K562 (cell line): Measurements from ENCODE around the gene S100A7A. TPM values are rescaled to one million over a fixed set of nuclear protein-coding genes. Genes with fewer than 3 reads are reported as not detected.

ENCODE experiments used
- BCOR ChIP-seq: fragments of 450-650 bp; IDR thresholded peaks from 2 replicates; pipeline ENCODE4 v1.6.1; 2016
- CBX3 ChIP-seq, 2 experiments: IDR thresholded peaks; 1 replicate in 1 of 2; 2 replicates in 1 of 2; pipeline ENCODE4 v1.6.1; 2012; ENCODE audit warnings: inconsistent platforms in 2 of 2, low read length in 2 of 2, borderline replicate concordance in 1 of 2, control low read depth in 1 of 2
- CBX5 ChIP-seq: IDR thresholded peaks from 2 replicates; pipeline ENCODE4 v1.6.1; 2014; ENCODE audit warnings: low read depth, borderline replicate concordance
- E2F3 ChIP-seq: fragments of 250-450 bp; sonication (Bioruptor Pico); IDR thresholded peaks from 2 replicates; pipeline ENCODE4 v1.4.0; 2020; ENCODE audit warnings: mild to moderate bottlenecking
- MNT ChIP-seq, 2 experiments: fragments of 450-650 bp; conservative IDR thresholded peaks; 2 replicates each; pipeline ENCODE4 v1.6.1; 2017; ENCODE audit warnings: mild to moderate bottlenecking in 2 of 2, moderate library complexity in 2 of 2
- MTA3 ChIP-seq: fragments of 450-650 bp; formaldehyde crosslinking; IDR thresholded peaks from 2 replicates; pipeline ENCODE4 v1.6.1; 2017; ENCODE audit warnings: mild to moderate bottlenecking, borderline replicate concordance
- NFE2 ChIP-seq: IDR thresholded peaks from 2 replicates; pipeline ENCODE4 v1.6.1; 2014; ENCODE audit warnings: antibody characterized with exemption, low read depth
- THRB ChIP-seq: fragments of 450-650 bp; formaldehyde crosslinking; conservative IDR thresholded peaks from 2 replicates; pipeline ENCODE4 v1.4.0; 2022; ENCODE audit warnings: mild to moderate bottlenecking, missing genetic modification characterization
- ZNF175 ChIP-seq: fragments of 200-800 bp; sonication (Bioruptor generic); IDR thresholded peaks from 2 replicates; pipeline ENCODE4 v1.6.1; 2016; ENCODE audit warnings: low read depth, mild to moderate bottlenecking, missing genetic modification characterization, missing compliant biosample characterization
- ZNF449 ChIP-seq: fragments of 250-450 bp; sonication (Bioruptor Pico); IDR thresholded peaks from 2 replicates; pipeline ENCODE4 v1.8.0; 2022; ENCODE audit warnings: moderate library complexity, mild to moderate bottlenecking, inconsistent platforms
- ZNF717 ChIP-seq: fragments of 250-450 bp; sonication (Bioruptor Pico); IDR thresholded peaks from 2 replicates; pipeline ENCODE4 v1.5.0; 2021
- polyA plus RNA-seq, 8 experiments: library from polyadenylated mRNA; depleted of rRNA in 4 of 8; stranded (reverse) in 5 of 8; unstranded in 3 of 8; fragments of >200 nt; fragmentation: Nextera tagmentation in 2 of 8; fragmentation: Illumina TruSeq in 1 of 8; extraction: Ambion mirVana in 2 of 8; extraction: Trizol in 1 of 8; gene quantifications; 2 replicates each; pipeline versions ENCODE4 v1.2.1 to v1.2.3, GENCODE V29; 2011 to 2014; ENCODE audit warnings: inconsistent platforms in 1 of 8, missing spikeins in 1 of 8
- total RNA-seq, 7 experiments: library from RNA; depleted of rRNA in 6 of 7; stranded (reverse); fragments of >200 nt in 6 of 7; fragmentation: Illumina TruSeq in 2 of 7; extraction: Trizol in 2 of 7; gene quantifications; 2 replicates each; pipeline versions ENCODE4 v1.2.1 to v1.2.3, GENCODE V29; 2011 to 2021; ENCODE audit warnings: low replicate concordance in 1 of 7
- TF ChIP-seq, protein P1 (sequence below), 2 experiments: IDR thresholded peaks; 2 replicates each; pipeline ENCODE4 v1.6.1; 2011; ENCODE audit warnings: borderline replicate concordance in 1 of 2, control low read depth in 1 of 2, low read depth in 1 of 2, low read length in 1 of 2, mild to moderate bottlenecking in 1 of 2, mixed read lengths in 1 of 2, moderate library complexity in 1 of 2; ENCODE audit not compliant: insufficient read depth in 1 of 2, insufficient read length in 1 of 2, poor library complexity in 1 of 2, severe bottlenecking in 1 of 2; ENCODE audit errors: extremely low read depth in 1 of 2
- TF ChIP-seq, protein P2 (sequence below): sonication (generic); formaldehyde crosslinking; IDR thresholded peaks from 2 replicates; pipeline ENCODE4 v1.8.0; 2022; ENCODE audit warnings: mild to moderate bottlenecking, missing genetic modification reagents, borderline replicate concordance
- TF ChIP-seq, protein P3 (sequence below): fragments of 450-650 bp; conservative IDR thresholded peaks from 2 replicates; pipeline ENCODE4 v1.6.1; 2016; ENCODE audit warnings: missing genetic modification characterization, low read depth, mild to moderate bottlenecking, missing compliant biosample characterization, moderate library complexity
- TF ChIP-seq, protein P4 (sequence below): IDR thresholded peaks from 2 replicates; pipeline ENCODE4 v1.6.1; 2016; ENCODE audit warnings: missing genetic modification characterization, missing compliant biosample characterization

The S100A7A gene
- total and polyA plus RNA-seq, 9 of the 15 experiments (the other 6 are each of a cell fraction or from before 2014, with no cell fraction given): not detected

GRCh38 chr1:153432874-153433681, 16.8 kb downstream of the S100A7A start (continued):
- TF ChIP-seq, protein P1, sequence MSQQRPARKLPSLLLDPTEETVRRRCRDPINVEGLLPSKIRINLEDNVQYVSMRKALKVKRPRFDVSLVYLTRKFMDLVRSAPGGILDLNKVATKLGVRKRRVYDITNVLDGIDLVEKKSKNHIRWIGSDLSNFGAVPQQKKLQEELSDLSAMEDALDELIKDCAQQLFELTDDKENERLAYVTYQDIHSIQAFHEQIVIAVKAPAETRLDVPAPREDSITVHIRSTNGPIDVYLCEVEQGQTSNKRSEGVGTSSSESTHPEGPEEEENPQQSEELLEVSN (IDR thresholded peaks at IDR 0.05; ENCODE audit: borderline replicate concordance in 1 of 2, extremely low read depth in 1 of 2, insufficient read depth in 1 of 2, insufficient read length in 1 of 2, low read depth in 1 of 2, low read length in 1 of 2, poor library complexity in 1 of 2, severe bottlenecking in 1 of 2): no peak
- peak; percentile 85 for TF ChIP-seq MTA3
- TF ChIP-seq, protein P2, sequence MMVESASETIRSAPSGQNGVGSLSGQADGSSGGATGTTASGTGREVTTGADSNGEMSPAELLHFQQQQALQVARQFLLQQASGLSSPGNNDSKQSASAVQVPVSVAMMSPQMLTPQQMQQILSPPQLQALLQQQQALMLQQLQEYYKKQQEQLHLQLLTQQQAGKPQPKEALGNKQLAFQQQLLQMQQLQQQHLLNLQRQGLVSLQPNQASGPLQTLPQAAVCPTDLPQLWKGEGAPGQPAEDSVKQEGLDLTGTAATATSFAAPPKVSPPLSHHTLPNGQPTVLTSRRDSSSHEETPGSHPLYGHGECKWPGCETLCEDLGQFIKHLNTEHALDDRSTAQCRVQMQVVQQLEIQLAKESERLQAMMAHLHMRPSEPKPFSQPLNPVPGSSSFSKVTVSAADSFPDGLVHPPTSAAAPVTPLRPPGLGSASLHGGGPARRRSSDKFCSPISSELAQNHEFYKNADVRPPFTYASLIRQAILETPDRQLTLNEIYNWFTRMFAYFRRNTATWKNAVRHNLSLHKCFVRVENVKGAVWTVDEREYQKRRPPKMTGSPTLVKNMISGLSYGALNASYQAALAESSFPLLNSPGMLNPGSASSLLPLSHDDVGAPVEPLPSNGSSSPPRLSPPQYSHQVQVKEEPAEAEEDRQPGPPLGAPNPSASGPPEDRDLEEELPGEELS: no peak
- TF ChIP-seq CBX5: no peak
- peak; percentile 85 for TF ChIP-seq ZNF175 (CRISPR knock-in tag)
- no peak for TF ChIP-seq E2F3 (CRISPR knock-in tag)
- peak; percentile 53; the same call in 1 of the 2 replicates for TF ChIP-seq NFE2
- 0 out of 2 replicates have a peak, but pooled peaks have one; percentile 11 for TF ChIP-seq THRB (CRISPR knock-in tag)
- TF ChIP-seq, protein P3, sequence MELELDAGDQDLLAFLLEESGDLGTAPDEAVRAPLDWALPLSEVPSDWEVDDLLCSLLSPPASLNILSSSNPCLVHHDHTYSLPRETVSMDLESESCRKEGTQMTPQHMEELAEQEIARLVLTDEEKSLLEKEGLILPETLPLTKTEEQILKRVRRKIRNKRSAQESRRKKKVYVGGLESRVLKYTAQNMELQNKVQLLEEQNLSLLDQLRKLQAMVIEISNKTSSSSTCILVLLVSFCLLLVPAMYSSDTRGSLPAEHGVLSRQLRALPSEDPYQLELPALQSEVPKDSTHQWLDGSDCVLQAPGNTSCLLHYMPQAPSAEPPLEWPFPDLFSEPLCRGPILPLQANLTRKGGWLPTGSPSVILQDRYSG (tag): no peak
- TF ChIP-seq CBX3 (IDR thresholded peaks at IDR 0.05; ENCODE audit: borderline replicate concordance in 1 of 2, low read length in 2 of 2): no peak
- TF ChIP-seq, protein P4, sequence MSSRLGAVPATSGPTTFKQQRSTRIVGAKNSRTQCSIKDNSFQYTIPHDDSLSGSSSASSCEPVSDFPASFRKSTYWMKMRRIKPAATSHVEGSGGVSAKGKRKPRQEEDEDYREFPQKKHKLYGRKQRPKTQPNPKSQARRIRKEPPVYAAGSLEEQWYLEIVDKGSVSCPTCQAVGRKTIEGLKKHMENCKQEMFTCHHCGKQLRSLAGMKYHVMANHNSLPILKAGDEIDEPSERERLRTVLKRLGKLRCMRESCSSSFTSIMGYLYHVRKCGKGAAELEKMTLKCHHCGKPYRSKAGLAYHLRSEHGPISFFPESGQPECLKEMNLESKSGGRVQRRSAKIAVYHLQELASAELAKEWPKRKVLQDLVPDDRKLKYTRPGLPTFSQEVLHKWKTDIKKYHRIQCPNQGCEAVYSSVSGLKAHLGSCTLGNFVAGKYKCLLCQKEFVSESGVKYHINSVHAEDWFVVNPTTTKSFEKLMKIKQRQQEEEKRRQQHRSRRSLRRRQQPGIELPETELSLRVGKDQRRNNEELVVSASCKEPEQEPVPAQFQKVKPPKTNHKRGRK: no peak
- 0 out of 4 replicates have a peak, but pooled peaks of 1 of the 2 experiments have one; percentile 52 for TF ChIP-seq MNT (conservative IDR thresholded peaks at IDR 0.05)
- TF ChIP-seq ZNF449 (CRISPR knock-in tag): no peak
- TF ChIP-seq BCOR: no peak
- TF ChIP-seq ZNF717 (CRISPR knock-in tag): no peak
